SK-N-SH (cell line): ENCODE results near the gene CCM2. TPM values are rescaled to one million over a fixed set of nuclear protein-coding genes. Genes with fewer than 3 reads are reported as not detected.

Experiments
- CTCF ChIA-PET: fragments of 300-600, 350-600 bp; formaldehyde crosslinking; extraction: SDS; loops from one replicate; lab custom pipeline; 2021; lab: Yijun Ruan, JAX
- POLR2A ChIA-PET: fragments of 350-600 bp; sonication (Branson Sonifier 250); formaldehyde crosslinking; extraction: SDS; loops from one replicate; lab custom pipeline; 2020; ENCODE audit warnings: antibody characterized with exemption, inconsistent platforms; lab: Yijun Ruan, JAX
- DNase-seq: peaks from one replicate; pipeline ENCODE4 v3.0.0; 2012
- H2AFZ ChIP-seq: fragments of 200-600 bp; sonication (generic); 2 replicates; pipeline ENCODE4 v1.8.1; 2016; ENCODE audit warnings: antibody characterized with exemption, mild to moderate bottlenecking, low read depth
- H3F3A ChIP-seq: fragments of 200-600 bp; sonication (generic); replicated peaks from 2 replicates; pipeline ENCODE3; 2016; ENCODE audit warnings: antibody characterized with exemption, mild to moderate bottlenecking; ENCODE audit not compliant: insufficient read depth
- H3K27ac ChIP-seq, 2 experiments: fragments of 200-500 bp in 1 of 2; fragments of 200-600 bp in 1 of 2; sonication (Bioruptor generic) in 1 of 2; sonication (generic), shearing (Covaris generic) in 1 of 2; 2 replicates each; pipeline versions ENCODE4 v1.5.1 to v1.6.1; 2014 to 2016; ENCODE audit warnings: low read depth in 2 of 2, inconsistent platforms in 1 of 2, low read length in 1 of 2, mild to moderate bottlenecking in 1 of 2, mixed read lengths in 1 of 2
- H3K27me3 ChIP-seq: fragments of 200-600 bp; sonication (generic), shearing (Covaris generic); 2 replicates; pipeline ENCODE4 v1.6.1; 2016; ENCODE audit warnings: mixed run types; ENCODE audit not compliant: insufficient read depth
- H3K36me3 ChIP-seq, 2 experiments: fragments of 200-500 bp in 1 of 2; fragments of 200-600 bp in 1 of 2; sonication (Bioruptor generic) in 1 of 2; sonication (generic) in 1 of 2; replicated peaks in 1 of 2; 2 replicates each; pipeline versions ENCODE3 to v1.5.1; 2014 to 2016; ENCODE audit warnings: low read length in 1 of 2, mild to moderate bottlenecking in 1 of 2; ENCODE audit not compliant: insufficient read depth in 2 of 2, control insufficient read depth in 1 of 2
- H3K4me1 ChIP-seq, 2 experiments: fragments of 200-500 bp in 1 of 2; fragments of 200-600 bp in 1 of 2; sonication (Bioruptor generic) in 1 of 2; sonication (generic), shearing (Covaris generic) in 1 of 2; 2 replicates each; pipeline versions ENCODE4 v1.5.1 to v1.6.1; 2014 to 2016; ENCODE audit warnings: low read depth in 1 of 2, low read length in 1 of 2, mixed run types in 1 of 2; ENCODE audit not compliant: insufficient read depth in 2 of 2, control insufficient read depth in 1 of 2
- H3K4me2 ChIP-seq: fragments of 200-600 bp; sonication (generic), shearing (Covaris generic); 2 replicates; pipeline ENCODE4 v1.6.1; 2017; ENCODE audit warnings: mixed run types
- H3K4me3 ChIP-seq, 2 experiments: fragments of 200-500 bp in 1 of 2; fragments of 200-600 bp in 1 of 2; sonication (Bioruptor generic) in 1 of 2; sonication (generic), shearing (Covaris generic) in 1 of 2; 2 replicates each; pipeline versions ENCODE4 v1.5.1 to v1.8.1; 2014 to 2016; ENCODE audit warnings: low read depth in 2 of 2, inconsistent platforms in 1 of 2, low read length in 1 of 2, mild to moderate bottlenecking in 1 of 2, mixed read lengths in 1 of 2, moderate library complexity in 1 of 2
- H3K79me2 ChIP-seq: fragments of 200-600 bp; sonication (generic); 2 replicates; pipeline ENCODE4 v1.8.1; 2017; ENCODE audit warnings: mild to moderate bottlenecking; ENCODE audit not compliant: insufficient read depth
- H3K9ac ChIP-seq: fragments of 200-600 bp; sonication (generic); 2 replicates; pipeline ENCODE4 v1.6.1; 2017; ENCODE audit warnings: mixed run types
- H3K9me2 ChIP-seq: fragments of 200-600 bp; sonication (generic); 2 replicates; pipeline ENCODE4 v1.6.1; 2017; ENCODE audit warnings: mixed run types
- H3K9me3 ChIP-seq: fragments of 200-600 bp; sonication (generic); 2 replicates; pipeline ENCODE4 v1.6.1; 2017; ENCODE audit warnings: mixed run types, mild to moderate bottlenecking, moderate library complexity
- H4K20me1 ChIP-seq: fragments of 200-600 bp; sonication (generic); 2 replicates; pipeline ENCODE4 v1.6.1; 2017; ENCODE audit warnings: mild to moderate bottlenecking, mixed run types; ENCODE audit not compliant: insufficient read depth
- EP300 ChIP-seq, 2 experiments: IDR thresholded peaks; 2 replicates each; pipeline versions ENCODE4 v1.4.0 to v1.6.1; 2012; ENCODE audit warnings: borderline replicate concordance in 1 of 2, low read depth in 1 of 2, low read length in 1 of 2
- EZH2phosphoT487 ChIP-seq: fragments of 200-600 bp; sonication (generic); IDR thresholded peaks from 2 replicates; pipeline ENCODE4 v1.6.1; 2017; ENCODE audit warnings: low read depth, mixed run types, mild to moderate bottlenecking, antibody characterized with exemption, moderate library complexity, borderline replicate concordance
- FOXJ3 ChIP-seq: sonication (generic); formaldehyde crosslinking; IDR thresholded peaks from 2 replicates; pipeline ENCODE4 v1.5.1; 2020; ENCODE audit warnings: mild to moderate bottlenecking, missing genetic modification reagents
- FOXM1 ChIP-seq: IDR thresholded peaks from 2 replicates; pipeline ENCODE4 v1.4.0; 2012; ENCODE audit warnings: low read depth, mild to moderate bottlenecking
- GABPA ChIP-seq: IDR thresholded peaks from 2 replicates; pipeline ENCODE4 v1.4.0; 2012; ENCODE audit warnings: low read depth, mild to moderate bottlenecking
- GATA2 ChIP-seq: sonication (generic); formaldehyde crosslinking; IDR thresholded peaks from 2 replicates; pipeline ENCODE4 v1.5.0; 2020; ENCODE audit warnings: mild to moderate bottlenecking, missing genetic modification reagents
- IRF3 ChIP-seq: fragments of 150-350 bp; IDR thresholded peaks from 2 replicates; pipeline ENCODE4 v1.6.1; 2016; ENCODE audit warnings: mild to moderate bottlenecking, low read depth, low read length
- MXI1 ChIP-seq: IDR thresholded peaks from 2 replicates; pipeline ENCODE4 v1.6.1; 2012; ENCODE audit warnings: mild to moderate bottlenecking, low read depth, low read length, improper control_type of control experiment
- NFIC ChIP-seq: IDR thresholded peaks from 2 replicates; pipeline ENCODE4 v1.4.0; 2012; ENCODE audit warnings: borderline replicate concordance
- POLR2AphosphoS5 ChIP-seq: IDR thresholded peaks from 2 replicates; pipeline ENCODE4 v1.6.1; 2012; ENCODE audit warnings: low read depth, low read length
- RAD21 ChIP-seq: IDR thresholded peaks from 2 replicates; pipeline ENCODE4 v1.6.1; 2012; ENCODE audit warnings: mild to moderate bottlenecking, low read length
- RCOR1 ChIP-seq: fragments of 150-350 bp; IDR thresholded peaks from 2 replicates; pipeline ENCODE4 v1.6.1; 2017; ENCODE audit warnings: antibody characterized with exemption, low read length
- RFX5 ChIP-seq: IDR thresholded peaks from 2 replicates; pipeline ENCODE4 v1.6.1; 2012; ENCODE audit warnings: mild to moderate bottlenecking, improper control_type of control experiment, low read length
- TAF1 ChIP-seq: IDR thresholded peaks from 2 replicates; pipeline ENCODE4 v1.6.1; 2012; ENCODE audit warnings: low read depth, mild to moderate bottlenecking, low read length, moderate library complexity, borderline replicate concordance
- TCF12 ChIP-seq: IDR thresholded peaks from 2 replicates; pipeline ENCODE4 v1.4.0; 2012
- TEAD4 ChIP-seq: IDR thresholded peaks from 2 replicates; pipeline ENCODE4 v1.4.0; 2012; ENCODE audit warnings: mild to moderate bottlenecking, borderline replicate concordance; ENCODE audit not compliant: insufficient read depth
- USF2 ChIP-seq: fragments of 150-350 bp; IDR thresholded peaks from 2 replicates; pipeline ENCODE4 v1.6.1; 2017; ENCODE audit warnings: antibody characterized with exemption, low read length, low read depth, borderline replicate concordance
- YY1 ChIP-seq: IDR thresholded peaks from 2 replicates; pipeline ENCODE4 v1.4.0; 2012; ENCODE audit warnings: low read depth, mild to moderate bottlenecking
- WGBS: methylation state at CpG from one replicate; pipeline ENCODE4 v1.1.6; 2017; ENCODE audit warnings: low lambda C conversion rate; 5-methylcytosine and 5-hydroxymethylcytosine counted together
- polyA plus RNA-seq, 3 experiments: library from polyadenylated mRNA; depleted of rRNA; stranded (reverse); fragments of >200 nt; gene quantifications; 2 replicates each; pipeline ENCODE4 v1.2.3, GENCODE V29; 2012

The CCM2 gene
- polyA plus RNA-seq, 1 of the 3 experiments (the other 2 are of a cell fraction), result 83.2 TPM

- POLR2A ChIA-PET, result interaction anchor here (0.9 kb wide), 1 partner anchor 19 kb away, joined by 3 read pairs; no protein-coding TSS in a partner anchor
- H3K9ac ChIP-seq, result no peak overlapping the region
- no peak overlapping the region for H3K4me2 ChIP-seq
- 76% methylated on average over 8 of the region's 8 CpGs for WGBS
- no peaks in the 10 kb centered on the region for H3K27me3 ChIP-seq
- 0 out of 2 replicates have a peak, but pooled peaks cover 4% of the 10 kb centered on the region for H4K20me1 ChIP-seq
- no peak overlapping the region for H3K4me3 ChIP-seq
- no peak overlapping the region for H3K27ac ChIP-seq
- H3K4me1 ChIP-seq, result peaks cover 13 to 19% of the 10 kb centered on the region in 2 experiments; a peak in 3 of 4 replicates
- no peak for TF ChIP-seq MXI1
- no peak for TF ChIP-seq FOXM1
- DNase-seq, result no peak
- no peak overlapping the region for H2AFZ ChIP-seq
- H3K79me2 ChIP-seq, result peaks cover 17% of the 10 kb centered on the region
- H3K9me2 ChIP-seq, result no peaks in the 10 kb centered on the region
- no peaks in the 10 kb centered on the region for H3K9me3 ChIP-seq
- peaks cover 36 to 50% of the 10 kb centered on the region in 2 experiments for H3K36me3 ChIP-seq
- H3F3A ChIP-seq, result peaks cover 39% of the 10 kb centered on the region
- CTCF ChIA-PET, result interaction anchor here (0.9 to 4.1 kb wide), 3 partner anchors 11 to 155 kb away, joined by 3 to 17 read pairs (median 4); no protein-coding TSS in a partner anchor
Measured at GRCh38 chr7:44980393-44981034, 19.5 kb upstream of the CCM2 start.

DNA sequence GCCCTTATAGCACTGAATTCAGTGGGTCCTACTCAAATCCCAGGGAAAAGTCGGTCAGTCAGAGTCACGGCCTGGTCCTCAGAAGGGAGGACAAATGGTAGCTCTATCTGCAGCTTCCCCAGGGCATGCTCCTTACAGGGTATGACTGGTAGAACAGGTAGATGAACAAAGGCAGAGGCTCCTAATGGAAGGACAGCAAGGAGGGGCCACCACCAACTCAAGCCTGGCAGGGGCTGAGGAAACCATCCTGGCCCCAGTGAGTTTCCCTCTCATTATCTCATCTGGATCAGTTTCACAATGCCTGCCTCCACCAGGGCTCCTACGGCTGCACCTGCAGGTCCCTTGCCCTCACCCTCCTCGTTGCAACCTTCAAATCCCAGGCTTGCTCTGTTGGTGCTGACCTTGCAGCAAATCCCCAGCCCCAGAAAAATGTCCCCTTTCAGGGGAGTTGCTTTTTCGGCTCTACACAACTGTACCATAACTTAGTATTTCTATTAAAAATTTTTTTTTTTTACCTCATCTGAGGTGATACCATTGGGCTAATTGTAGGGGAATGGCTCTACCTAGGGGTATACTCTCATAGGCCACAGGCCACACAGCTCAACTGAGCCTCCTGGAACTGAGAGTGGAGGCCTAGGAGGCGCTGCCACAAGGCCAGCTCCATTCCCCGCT, 18.8 kb upstream of the CCM2 start:
- Histone ChIP-seq H3K27ac (0 out of 4 replicates have a peak overlapping the region, but pooled peaks of 1 of the 2 experiments have one; percentile 6), H3F3A (peaks cover 39% of the 10 kb centered on the region), H3K36me3 (peaks cover 40 to 53% of the 10 kb centered on the region in 2 experiments), H3K9ac (no peak overlapping the region), H3K27me3 (no peaks in the 10 kb centered on the region), H3K79me2 (peaks cover 24% of the 10 kb centered on the region), H2AFZ (no peak overlapping the region), H4K20me1 (0 out of 2 replicates have a peak, but pooled peaks cover 4% of the 10 kb centered on the region), H3K4me1 (peaks cover 14 to 23% of the 10 kb centered on the region in 2 experiments; a peak in 3 of 4 replicates), H3K4me2 (no peak overlapping the region), H3K4me3 (no peak overlapping the region), H3K9me2 (no peaks in the 10 kb centered on the region), H3K9me3 (no peaks in the 10 kb centered on the region)
- 98% methylated on average over 7 of the region's 7 CpGs for WGBS
- TF ChIP-seq GABPA (no peak), FOXJ3 (CRISPR knock-in tag) (no peak), POLR2AphosphoS5 (no peak), GATA2 (no peak), NFIC (no peak), TCF12 (no peak)
- POLR2A ChIA-PET, result interaction anchor here (0.9 to 2.5 kb wide), 2 partner anchors 9 to 18 kb away, joined by 3 to 8 read pairs; no protein-coding TSS in a partner anchor
- CTCF ChIA-PET, result interaction anchor here (0.9 to 4.1 kb wide), 4 partner anchors 10 to 155 kb away, joined by 3 to 17 read pairs (median 4); no protein-coding TSS in a partner anchor
- peak; percentile 24 for DNase-seq

GRCh38 chr7:44982535-44982923, 17.5 kb upstream of the CCM2 start:
- Histone ChIP-seq H3K9me2 (no peaks in the 10 kb centered on the region), H3K9me3 (no peaks in the 10 kb centered on the region), H3K27me3 (no peaks in the 10 kb centered on the region), H4K20me1 (0 out of 2 replicates have a peak, but pooled peaks cover 4% of the 10 kb centered on the region), H3K27ac (no peak overlapping the region), H3K79me2 (peaks cover 26% of the 10 kb centered on the region), H3K4me3 (no peak overlapping the region), H3K4me1 (peaks cover 19 to 24% of the 10 kb centered on the region in 2 experiments; a peak in 3 of 4 replicates), H3K9ac (no peak overlapping the region), H3K4me2 (no peak overlapping the region), H3K36me3 (peaks cover 40 to 53% of the 10 kb centered on the region in 2 experiments), H3F3A (peaks cover 44% of the 10 kb centered on the region), H2AFZ (no peak overlapping the region)
- ChIA-PET CTCF (interaction anchor here (0.8 to 5.8 kb wide), 6 partner anchors 9 to 153 kb away, joined by 3 to 34 read pairs (median 6); no protein-coding TSS in a partner anchor), POLR2A (interaction anchor here (1.3 to 2.5 kb wide), 2 partner anchors 9 to 10 kb away, joined by 5 to 8 read pairs; no protein-coding TSS in a partner anchor)
- 82% methylated on average over 1 of the region's 1 CpG for WGBS
- DNase-seq, result no peak
- TF ChIP-seq TEAD4 (no peak), RAD21 (no peak), EP300 (IDR thresholded peaks at IDR 0.05; ENCODE audit: borderline replicate concordance in 1 of 2, low read depth in 1 of 2, low read length in 1 of 2) (no peak), MXI1 (no peak), YY1 (no peak), NFIC (no peak), IRF3 (no peak), EZH2phosphoT487 (no peak), RFX5 (no peak), GATA2 (no peak), RCOR1 (no peak), FOXM1 (no peak), TAF1 (no peak), USF2 (no peak), POLR2AphosphoS5 (no peak)
